IPS-11a (cell line): ENCODE data around the gene FHIT.

Source experiments
- H3K4me3 ChIP-seq: one replicate; pipeline ENCODE4 v1.5.1; 2013; ENCODE audit warnings: low read depth, low read length, control low read depth

The FHIT gene

GRCh38 chr3:60531759-60532158 lies 719.5 kb downstream of the FHIT start:
- no peak overlapping the region for H3K4me3 ChIP-seq

DNA sequence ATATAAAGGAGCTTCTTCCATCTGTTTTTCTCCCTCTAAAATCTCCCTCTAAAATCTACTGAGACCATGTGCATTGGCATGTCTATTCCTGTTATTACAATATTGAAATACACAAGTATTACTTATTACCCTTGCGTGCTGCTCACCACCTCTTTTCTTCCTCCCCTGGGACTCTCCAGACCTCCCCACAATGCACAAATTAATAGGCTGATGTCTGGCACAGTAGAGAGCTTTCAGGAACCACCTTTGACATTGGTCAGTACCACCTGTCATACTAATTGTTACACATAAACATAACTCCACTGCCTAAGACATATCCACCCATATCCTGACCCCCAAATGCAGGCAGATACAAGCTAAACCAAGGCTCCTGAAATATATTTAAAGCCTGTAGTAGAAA lies 722.6 kb downstream of the FHIT start:
- no peak overlapping the region for H3K4me3 ChIP-seq

- H3K4me3 ChIP-seq = no peak overlapping the region
Measured at GRCh38 chr3:60523536-60523935, 727.7 kb downstream of the FHIT start.

GRCh38 chr3:60517134-60517533 lies 734.1 kb downstream of the FHIT start:
- no peak overlapping the region for H3K4me3 ChIP-seq

- no peak overlapping the region for H3K4me3 ChIP-seq
Measured at GRCh38 chr3:60514866-60515265, 736.4 kb downstream of the FHIT start.

- H3K4me3 ChIP-seq = no peak overlapping the region
Measured at GRCh38 chr3:60514085-60514649, 737.1 kb downstream of the FHIT start.

DNA sequence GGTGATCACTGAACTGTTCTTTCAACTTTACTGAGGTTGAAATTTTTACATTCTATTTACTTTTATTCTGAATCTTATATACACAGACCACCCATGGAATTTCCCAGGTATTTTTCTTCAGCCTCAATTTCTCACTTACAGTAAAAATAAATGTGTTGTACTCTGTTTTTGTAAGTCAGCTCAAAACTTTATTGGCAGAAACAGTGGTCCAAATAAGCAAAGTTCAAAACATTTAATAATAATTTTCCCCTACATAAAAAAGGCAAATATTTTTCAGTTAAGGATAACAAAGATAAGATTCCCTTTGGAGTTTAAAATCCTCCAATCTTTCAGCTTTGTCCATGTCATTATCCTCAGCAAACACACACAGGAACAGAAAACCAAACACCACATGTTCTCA lies 738.0 kb downstream of the FHIT start:
- no peak overlapping the region for H3K4me3 ChIP-seq

DNA sequence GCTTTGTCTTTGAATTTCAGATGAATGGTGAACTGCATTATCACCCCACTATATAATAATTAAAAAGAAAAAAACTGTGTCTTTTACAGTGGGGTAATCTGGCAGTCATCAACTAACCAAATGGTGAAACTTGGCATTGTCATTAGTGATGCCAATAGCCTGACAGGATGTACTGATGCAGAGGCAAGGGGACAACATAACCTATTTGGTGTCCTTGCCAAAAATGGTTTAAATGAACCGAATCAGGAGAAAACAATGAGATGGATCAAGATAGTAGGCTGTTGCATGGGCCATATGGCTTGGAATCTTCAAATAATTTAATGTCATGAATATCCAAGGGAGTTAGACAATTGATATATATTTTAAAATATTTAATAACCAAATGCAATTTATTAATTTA lies 738.7 kb downstream of the FHIT start:
- no peak overlapping the region for H3K4me3 ChIP-seq

DNA sequence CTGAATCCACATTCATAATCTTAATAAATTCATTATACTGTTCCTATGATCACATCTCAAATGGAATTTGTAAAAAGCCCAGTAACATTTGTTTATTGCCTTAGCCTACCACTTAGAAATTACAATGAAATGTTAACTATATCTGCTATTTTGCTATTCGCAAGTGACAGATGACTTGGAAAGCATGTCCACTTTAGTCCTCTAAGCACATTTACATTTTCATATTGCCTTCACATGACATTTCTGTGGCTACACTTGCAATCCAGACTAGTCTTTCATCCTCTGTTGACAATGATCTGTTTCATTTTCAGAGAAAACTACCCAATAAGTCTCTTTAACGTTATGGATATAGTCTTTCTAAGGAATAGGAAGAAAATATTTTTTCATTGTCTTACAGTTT lies 741.8 kb downstream of the FHIT start:
- H3K4me3 ChIP-seq = no peak overlapping the region

- H3K4me3 ChIP-seq = no peak overlapping the region
Measured at GRCh38 chr3:60504827-60505457, 746.3 kb downstream of the FHIT start.

GRCh38 chr3:60501314-60501713 lies 749.9 kb downstream of the FHIT start:
- H3K4me3 ChIP-seq = no peak overlapping the region

GRCh38 chr3:60497902-60498301 lies 753.4 kb downstream of the FHIT start:
- no peak overlapping the region for H3K4me3 ChIP-seq

DNA sequence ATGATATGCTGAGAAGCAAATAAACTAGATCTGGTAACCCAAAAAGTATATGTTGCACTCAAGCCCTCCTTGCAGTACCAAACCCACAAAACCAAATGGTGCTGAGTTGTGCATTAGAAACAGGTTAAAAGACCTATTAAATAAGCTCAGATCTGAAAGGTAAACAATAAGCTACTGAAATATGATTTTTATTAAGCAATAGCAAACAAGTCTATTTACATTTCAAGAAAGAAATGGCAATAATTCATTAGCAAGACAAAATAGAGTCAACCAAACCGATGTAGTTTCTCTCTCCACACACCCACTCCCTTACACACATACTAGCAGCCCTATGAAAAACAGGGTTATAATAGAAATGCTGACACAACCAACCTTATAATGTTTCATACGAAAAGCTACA lies 760.3 kb downstream of the FHIT start:
- no peak overlapping the region for H3K4me3 ChIP-seq

GRCh38 chr3:60475096-60475495 lies 776.2 kb downstream of the FHIT start:
- H3K4me3 ChIP-seq = no peak overlapping the region

DNA sequence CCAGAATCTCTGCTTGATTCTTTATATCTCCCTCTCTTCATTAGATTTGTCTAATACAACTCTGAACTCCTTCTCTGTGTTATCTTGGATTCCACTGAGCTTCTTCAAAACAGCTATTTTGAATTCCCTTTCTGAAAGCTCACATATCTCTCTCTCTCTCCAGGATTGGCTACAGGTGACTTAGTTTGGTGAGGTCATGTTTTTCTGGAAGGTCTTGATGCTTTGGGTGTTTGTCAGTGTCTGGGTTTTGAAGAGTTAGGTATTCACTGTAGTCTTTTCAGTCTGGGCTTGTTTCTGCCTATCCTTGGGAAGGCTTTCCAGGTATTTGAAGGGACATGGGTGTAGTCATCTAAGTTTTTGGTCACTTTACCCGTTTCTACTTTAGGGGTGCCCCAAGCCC lies 781.8 kb downstream of the FHIT start:
- no peak overlapping the region for H3K4me3 ChIP-seq

DNA sequence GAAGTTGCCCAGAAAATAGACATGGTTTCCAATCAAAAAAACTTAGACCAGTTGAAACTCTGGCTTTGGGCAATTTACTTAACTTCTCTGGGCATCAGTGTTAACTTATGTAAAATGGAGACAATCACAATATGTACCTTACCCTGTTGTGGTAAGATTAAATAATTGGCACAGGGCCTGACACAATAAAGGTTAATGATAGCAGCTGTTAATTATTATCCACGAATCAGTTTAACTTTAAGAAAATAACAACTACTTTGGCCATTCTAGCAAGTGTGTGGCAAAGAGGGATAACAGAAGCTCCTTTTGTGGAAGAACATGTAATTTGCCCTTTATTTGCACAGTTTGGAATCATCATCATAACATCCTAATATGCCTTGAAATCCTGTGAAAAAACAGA lies 787.6 kb downstream of the FHIT start:
- H3K4me3 ChIP-seq = no peak overlapping the region

DNA sequence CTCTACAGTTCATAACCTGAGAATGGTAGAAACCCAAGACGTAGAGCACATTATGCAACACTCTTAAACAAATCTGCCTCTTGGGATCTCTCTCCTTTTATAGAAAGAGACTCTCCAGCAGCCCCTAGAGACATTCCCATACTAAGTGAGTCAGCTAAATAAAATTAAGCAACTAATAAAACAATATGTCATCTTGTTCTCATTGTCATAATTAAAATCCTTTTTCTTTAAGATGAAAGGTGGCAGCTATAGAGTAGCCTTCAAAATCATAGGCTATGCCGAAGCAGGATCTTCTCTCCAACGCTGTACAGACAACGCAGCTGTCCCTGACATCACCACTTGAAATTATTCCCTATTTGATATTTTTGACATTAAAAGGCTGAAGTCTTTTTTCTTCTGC lies 790.0 kb downstream of the FHIT start:
- H3K4me3 ChIP-seq = no peak overlapping the region

DNA sequence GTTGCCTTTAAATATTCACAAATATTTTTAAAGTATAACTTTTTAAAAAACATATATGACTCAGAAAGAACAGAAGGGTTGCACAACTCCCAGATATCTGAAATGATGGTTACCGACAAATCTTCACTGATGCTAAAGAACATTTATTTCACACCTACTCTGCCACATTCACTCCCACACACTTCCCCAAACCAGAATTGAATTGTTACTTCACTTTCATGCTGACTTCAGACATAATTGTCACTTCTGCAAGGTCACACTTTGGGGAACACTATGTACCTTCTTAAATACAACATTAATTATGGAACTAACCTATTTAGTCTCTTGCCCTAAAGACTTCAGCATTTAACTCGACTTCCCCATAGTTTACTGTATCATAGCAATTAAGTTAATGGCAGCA lies 795.1 kb downstream of the FHIT start:
- H3K4me3 ChIP-seq = no peak overlapping the region

DNA sequence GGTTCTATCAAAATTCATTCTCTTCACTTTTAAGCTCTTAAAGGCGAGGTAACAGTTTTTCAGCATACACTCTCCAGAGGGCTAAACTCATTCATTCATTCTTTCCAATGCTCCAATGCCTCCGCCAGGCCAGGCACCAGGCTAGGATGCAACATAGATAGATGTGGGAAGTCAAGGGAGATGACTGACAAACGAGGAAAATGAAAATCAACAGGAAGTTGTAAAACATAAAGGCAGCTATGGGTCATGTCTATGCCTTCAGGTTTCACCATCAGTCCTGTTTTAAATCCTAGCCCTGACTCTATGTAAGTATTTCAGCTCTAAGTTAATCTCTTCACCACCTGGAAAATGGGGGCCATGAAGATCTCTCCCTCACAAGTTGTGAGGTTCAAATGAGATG lies 797.9 kb downstream of the FHIT start:
- no peak overlapping the region for H3K4me3 ChIP-seq

DNA sequence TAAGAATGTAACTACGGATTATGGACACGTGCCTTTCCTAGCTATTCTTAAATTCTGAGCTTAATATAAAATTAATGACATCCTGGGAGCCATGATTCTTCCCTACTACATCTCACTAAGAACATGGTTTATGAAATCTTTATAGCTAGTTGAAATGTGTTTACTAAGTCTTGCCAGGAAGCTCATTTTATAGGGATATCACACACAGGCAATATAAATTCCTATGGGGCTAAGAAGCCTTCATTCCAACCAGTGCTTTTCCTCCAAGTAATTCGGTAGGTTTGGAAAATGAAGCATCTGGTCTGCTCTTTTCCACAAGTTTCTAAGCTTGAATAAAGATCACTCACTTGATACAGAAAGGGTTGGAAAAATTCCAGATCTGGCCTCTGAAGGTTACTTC lies 802.6 kb downstream of the FHIT start:
- no peak overlapping the region for H3K4me3 ChIP-seq

DNA sequence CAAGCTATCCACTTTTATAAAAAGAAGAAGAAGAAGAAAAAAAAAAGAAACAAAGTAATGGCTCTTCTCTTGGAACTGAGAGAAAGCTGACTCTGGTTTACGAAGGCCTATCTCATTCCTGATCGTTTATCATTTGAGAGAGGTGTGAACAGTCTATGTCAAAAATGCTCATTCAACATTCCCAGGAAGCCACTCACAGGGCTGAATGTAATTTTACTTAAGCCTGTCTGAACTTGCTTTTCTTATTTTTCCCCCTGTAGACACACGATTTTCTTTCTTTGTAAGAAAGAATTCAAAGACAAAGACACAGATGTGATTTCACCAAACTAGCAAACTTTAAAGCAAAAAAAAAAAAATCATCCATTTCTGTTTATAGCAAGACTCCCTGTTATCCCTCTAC lies 805.8 kb downstream of the FHIT start:
- H3K4me3 ChIP-seq = no peak overlapping the region

DNA sequence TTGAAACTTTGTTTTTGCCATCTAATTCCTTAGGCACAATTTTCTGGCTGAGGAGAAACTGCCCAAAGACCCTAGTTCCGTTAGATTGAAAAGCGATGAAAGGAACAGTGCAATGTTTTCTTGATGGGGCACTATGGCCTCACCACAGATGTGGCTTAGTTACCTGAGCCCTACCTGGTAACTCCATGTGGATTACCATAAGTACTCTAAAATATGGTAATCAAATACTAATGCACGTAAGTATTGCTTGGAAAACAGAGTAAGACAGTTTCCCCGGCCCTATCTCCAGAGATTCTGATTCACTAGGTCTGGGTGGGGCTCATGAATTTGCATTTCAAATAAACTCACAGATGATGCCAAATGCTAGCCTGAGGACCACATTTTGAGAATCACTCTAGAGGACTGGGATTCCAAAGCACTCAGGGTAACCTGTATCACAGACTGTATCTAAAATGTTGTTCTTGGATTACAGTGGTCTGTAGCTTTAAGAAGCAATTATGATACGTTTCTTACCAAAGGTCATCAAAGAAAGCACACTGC lies 806.3 kb downstream of the FHIT start:
- no peak overlapping the region for H3K4me3 ChIP-seq

DNA sequence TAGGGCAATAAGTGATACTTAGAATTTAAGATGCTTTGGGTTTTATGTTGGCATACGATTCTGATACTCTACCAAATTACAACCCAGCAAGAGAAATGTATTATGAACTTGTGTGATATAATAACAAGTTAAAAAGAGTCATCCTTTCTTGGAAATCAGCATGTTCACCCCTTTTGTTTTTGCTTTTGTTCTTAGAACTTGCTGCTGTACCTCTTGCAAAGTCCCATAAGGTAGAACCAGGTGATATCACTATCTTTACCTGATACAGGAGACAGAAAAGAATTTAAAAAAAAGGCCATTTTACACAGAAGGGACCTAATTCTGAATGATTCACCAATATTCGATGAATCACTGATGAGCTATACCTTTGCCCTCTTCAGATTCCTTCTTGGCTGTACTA lies 810.4 kb downstream of the FHIT start:
- H3K4me3 ChIP-seq = no peak overlapping the region
